ENCODE measurements around the gene TNS4. TPM values are rescaled to one million over a fixed set of nuclear protein-coding genes. Genes with fewer than 3 reads are reported as not detected.

TNS4 gene
- total and polyA plus RNA-seq, 9 of the 15 experiments (the other 6 are each of a cell fraction or from before 2014, with no cell fraction given), result 0.04 to 0.73 (median 0.24) TPM; not detected in 1

DNA sequence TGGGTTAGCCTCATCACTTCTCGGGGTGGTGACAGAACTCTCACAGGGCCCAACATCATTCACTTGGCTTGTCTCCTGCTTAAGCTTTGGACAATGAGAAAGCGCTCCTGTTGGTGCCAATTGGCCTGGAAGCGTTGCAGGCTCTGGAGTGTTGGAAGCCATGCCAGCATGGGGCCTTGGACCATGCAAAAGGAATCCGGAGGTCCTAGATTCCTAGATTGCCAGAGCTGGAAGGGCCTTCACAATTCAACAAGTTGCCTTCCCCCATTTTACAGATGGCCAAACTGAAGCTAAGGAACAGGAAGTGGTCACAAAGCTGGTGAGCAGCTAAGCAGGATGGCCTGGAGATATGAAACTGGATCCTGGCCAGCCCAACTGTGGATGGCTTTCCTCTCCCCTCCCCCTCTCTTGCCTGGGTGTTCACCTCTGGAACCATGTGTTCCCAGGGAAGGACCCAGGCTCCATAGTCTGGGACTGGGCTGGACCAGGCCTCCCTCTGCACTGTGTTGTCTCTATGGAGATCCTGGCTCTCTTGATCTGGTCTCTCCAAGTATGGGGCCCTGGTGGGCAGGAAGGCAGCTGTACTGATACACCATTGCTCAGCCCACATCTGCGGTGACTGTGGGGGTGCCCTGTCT lies 64.2 kb downstream of the TNS4 start:
- ATAC-seq (peak; percentile 25), DNase-seq (ENCODE audit: extremely low read depth in 1 of 4, low spot score in 3 of 4) (peak; percentile 67 to 77 (median 68)), FAIRE-seq (peak; percentile 92)
- peaks cover 21 to 24% of the 10 kb centered on the region in 2 experiments; a peak in 4 of 5 replicates for H3K4me1 ChIP-seq (replicated peaks in 1 of 2; ENCODE audit: control insufficient read depth in 2 of 2, insufficient read depth in 2 of 2, low read length in 2 of 2)
- H4K20me1 ChIP-seq (replicated peaks; ENCODE audit: control insufficient read depth, insufficient read depth, low read length), result no peaks in the 10 kb centered on the region
- no peaks in the 10 kb centered on the region for H3K36me3 ChIP-seq (ENCODE audit: control insufficient read depth, insufficient read depth, low read length)
- no peaks in the 10 kb centered on the region for H3K27me3 ChIP-seq (ENCODE audit: control insufficient read depth in 2 of 2, insufficient read depth in 2 of 2, low read length in 2 of 2)
- in situ Hi-C loops (cut with MboI), result no loop called here
- WGBS (ENCODE audit: insufficient coverage, low coverage, missing lambda C conversion rate), result 74% methylated on average over 5 of the region's 5 CpGs
- H3K27ac ChIP-seq (ENCODE audit: extremely low read depth, low read depth, low read length), result peak overlapping the region; percentile 54
- no TSS peak for BruUV-seq (replicated peaks)
- H3K9me1 ChIP-seq (ENCODE audit: control insufficient read depth, insufficient read depth, low read length), result no peaks in the 10 kb centered on the region
- H3K79me2 ChIP-seq (ENCODE audit: control insufficient read depth, insufficient read depth, low read length), result no peaks in the 10 kb centered on the region
- POLR2A ChIA-PET, result interaction anchor here (1.5 kb wide), 1 partner anchor 19 kb away, joined by 4 read pairs; the partner anchor contains the start of gene TOP2A
- peak overlapping the region; percentile 93 for H2AFZ ChIP-seq (ENCODE audit: low read depth, low read length)
- no peaks in the 10 kb centered on the region for H3K9me3 ChIP-seq (replicated peaks; ENCODE audit: control insufficient read depth, insufficient read depth, low read depth, low read length)
- no peak overlapping the region; the same call in 1 of the 2 replicates for H3K4me2 ChIP-seq (ENCODE audit: insufficient read depth, low read length)
- H3K9ac ChIP-seq (ENCODE audit: insufficient read depth in 1 of 2, low read depth in 2 of 2, low read length in 2 of 2), result peak overlapping the region; percentile 3 to 24; a peak in 3 of 4 replicates
- CTCF ChIA-PET (ENCODE audit: low intra/inter-chr PET ratio), result interaction anchor here (0.6 kb wide), 1 partner anchor 95 kb away, joined by 4 read pairs; no protein-coding TSS in a partner anchor
- intact Hi-C loops (cut with micrococcal nuclease), result no loop called here
- no peak overlapping the region for H3K4me3 ChIP-seq
- TF ChIP-seq WHSC1 (IDR thresholded peaks at IDR 0.05; ENCODE audit: low read length) (no peak), PURB (CRISPR knock-in tag; IDR thresholded peaks at IDR 0.05; ENCODE audit: low read depth) (no peak), RBM22 (IDR thresholded peaks at IDR 0.05; ENCODE audit: low read depth, low read length, poor library complexity, severe bottlenecking) (no peak), ZNF239 (CRISPR knock-in tag; IDR thresholded peaks at IDR 0.05) (peak; percentile 47; the same call in 1 of the 2 replicates), GATA2 (CRISPR knock-in tag; IDR thresholded peaks at IDR 0.05) (peak; percentile 51; the same call in 1 of the 2 replicates), POU5F1 (IDR thresholded peaks at IDR 0.05; ENCODE audit: borderline replicate concordance, low read depth, low read length, partially characterized antibody) (no peak), CHD2 (IDR thresholded peaks at IDR 0.05; ENCODE audit: low read depth, low read length) (no peak), TEAD4 (IDR thresholded peaks at IDR 0.05; ENCODE audit: low read length) (no peak), TEAD4 (CRISPR knock-in tag; IDR thresholded peaks at IDR 0.05; ENCODE audit: borderline replicate concordance) (no peak), ZNF175 (CRISPR knock-in tag; IDR thresholded peaks at IDR 0.05; ENCODE audit: low read depth) (no peak; the same call in 1 of the 2 replicates), ZNF347 (CRISPR knock-in tag; IDR thresholded peaks at IDR 0.05; ENCODE audit: low read depth) (no peak), EP300 (IDR thresholded peaks at IDR 0.05; ENCODE audit: low read length) (peak; percentile 49; the same call in 1 of the 2 replicates), SIN3A (IDR thresholded peaks at IDR 0.05; ENCODE audit: borderline replicate concordance in 2 of 2, control insufficient read depth in 1 of 2, low read depth in 2 of 2, low read length in 2 of 2) (no peak), ZNF589 (CRISPR knock-in tag; IDR thresholded peaks at IDR 0.05; ENCODE audit: low read depth) (peak; percentile 70; the same call in 1 of the 2 replicates), NFIC (IDR thresholded peaks at IDR 0.05) (peak; percentile 89), CREBBP (IDR thresholded peaks at IDR 0.05; ENCODE audit: low read depth, low read length) (no peak), ZNF57 (CRISPR knock-in tag; IDR thresholded peaks at IDR 0.05) (no peak), SMARCE1 (IDR thresholded peaks at IDR 0.05) (peak; percentile 42; the same call in 1 of the 2 replicates), ZNF431 (CRISPR knock-in tag; IDR thresholded peaks at IDR 0.05) (no peak), ELF1 (tag; IDR thresholded peaks at IDR 0.05) (peak; percentile 63; the same call in 1 of the 2 replicates)
- TF ChIP-seq, protein P1, sequence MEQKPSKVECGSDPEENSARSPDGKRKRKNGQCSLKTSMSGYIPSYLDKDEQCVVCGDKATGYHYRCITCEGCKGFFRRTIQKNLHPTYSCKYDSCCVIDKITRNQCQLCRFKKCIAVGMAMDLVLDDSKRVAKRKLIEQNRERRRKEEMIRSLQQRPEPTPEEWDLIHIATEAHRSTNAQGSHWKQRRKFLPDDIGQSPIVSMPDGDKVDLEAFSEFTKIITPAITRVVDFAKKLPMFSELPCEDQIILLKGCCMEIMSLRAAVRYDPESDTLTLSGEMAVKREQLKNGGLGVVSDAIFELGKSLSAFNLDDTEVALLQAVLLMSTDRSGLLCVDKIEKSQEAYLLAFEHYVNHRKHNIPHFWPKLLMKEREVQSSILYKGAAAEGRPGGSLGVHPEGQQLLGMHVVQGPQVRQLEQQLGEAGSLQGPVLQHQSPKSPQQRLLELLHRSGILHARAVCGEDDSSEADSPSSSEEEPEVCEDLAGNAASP (IDR thresholded peaks at IDR 0.05), result no peak
- TF ChIP-seq, protein P2, sequence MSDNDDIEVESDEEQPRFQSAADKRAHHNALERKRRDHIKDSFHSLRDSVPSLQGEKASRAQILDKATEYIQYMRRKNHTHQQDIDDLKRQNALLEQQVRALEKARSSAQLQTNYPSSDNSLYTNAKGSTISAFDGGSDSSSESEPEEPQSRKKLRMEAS (CRISPR knock-in tag; IDR thresholded peaks at IDR 0.05), result 0 out of 2 replicates have a peak, but pooled peaks have one; percentile 13

Data from K562 (cell line).